Measurements from ENCODE around the gene TSFM.

DNA sequence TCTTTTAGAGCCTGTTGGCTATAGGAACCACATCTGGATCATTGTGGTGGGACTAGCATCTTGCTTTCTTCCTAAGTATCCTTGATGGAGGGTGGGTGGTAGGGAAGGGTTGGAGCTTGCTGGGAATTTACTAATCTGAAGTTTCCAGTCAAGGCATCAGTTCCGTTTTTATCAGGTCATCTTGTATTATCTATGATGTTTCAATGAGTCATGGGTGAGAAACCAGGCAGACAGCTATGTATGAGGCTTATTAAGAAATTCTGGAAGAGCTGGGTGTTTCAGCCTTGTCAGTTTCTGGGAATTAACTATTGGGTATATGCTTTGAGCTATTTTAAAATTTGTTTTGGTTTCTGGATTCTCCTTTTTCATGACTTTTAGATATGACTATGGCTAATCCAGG, 11.3 kb downstream of the TSFM start:
- TF ChIP-seq ZMAT4 (CRISPR knock-in tag; IDR thresholded peaks at IDR 0.05), result no peak
- no peak for TF ChIP-seq ZBTB21 (CRISPR knock-in tag; IDR thresholded peaks at IDR 0.05; ENCODE audit: borderline replicate concordance)
- TF ChIP-seq, protein P1, sequence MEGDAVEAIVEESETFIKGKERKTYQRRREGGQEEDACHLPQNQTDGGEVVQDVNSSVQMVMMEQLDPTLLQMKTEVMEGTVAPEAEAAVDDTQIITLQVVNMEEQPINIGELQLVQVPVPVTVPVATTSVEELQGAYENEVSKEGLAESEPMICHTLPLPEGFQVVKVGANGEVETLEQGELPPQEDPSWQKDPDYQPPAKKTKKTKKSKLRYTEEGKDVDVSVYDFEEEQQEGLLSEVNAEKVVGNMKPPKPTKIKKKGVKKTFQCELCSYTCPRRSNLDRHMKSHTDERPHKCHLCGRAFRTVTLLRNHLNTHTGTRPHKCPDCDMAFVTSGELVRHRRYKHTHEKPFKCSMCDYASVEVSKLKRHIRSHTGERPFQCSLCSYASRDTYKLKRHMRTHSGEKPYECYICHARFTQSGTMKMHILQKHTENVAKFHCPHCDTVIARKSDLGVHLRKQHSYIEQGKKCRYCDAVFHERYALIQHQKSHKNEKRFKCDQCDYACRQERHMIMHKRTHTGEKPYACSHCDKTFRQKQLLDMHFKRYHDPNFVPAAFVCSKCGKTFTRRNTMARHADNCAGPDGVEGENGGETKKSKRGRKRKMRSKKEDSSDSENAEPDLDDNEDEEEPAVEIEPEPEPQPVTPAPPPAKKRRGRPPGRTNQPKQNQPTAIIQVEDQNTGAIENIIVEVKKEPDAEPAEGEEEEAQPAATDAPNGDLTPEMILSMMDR (IDR thresholded peaks at IDR 0.05), result no peak
- no peak for TF ChIP-seq ELF4 (CRISPR knock-in tag; IDR thresholded peaks at IDR 0.05; ENCODE audit: low read depth)
- no peak for TF ChIP-seq ATF2 (CRISPR knock-in tag; IDR thresholded peaks at IDR 0.05; ENCODE audit: borderline replicate concordance, low read depth)
